ENCODE results near the gene WNK1.

GRCh38 chr12:790608-791007, 38.2 kb downstream of the WNK1 start:
- TF ChIP-seq CTCF (conservative IDR thresholded peaks at IDR 0.05; ENCODE audit: low read length) (no peak), EZH2phosphoT487 (IDR thresholded peaks at IDR 0.05; ENCODE audit: borderline replicate concordance, low read depth, low read length) (no peak)
